ENCODE measurements around the gene USF2. TPM values are rescaled to one million over a fixed set of nuclear protein-coding genes. Genes with fewer than 3 reads are reported as not detected.

The USF2 gene
- total RNA-seq, 1 experiment from 2014 or later, result 121 TPM

DNA sequence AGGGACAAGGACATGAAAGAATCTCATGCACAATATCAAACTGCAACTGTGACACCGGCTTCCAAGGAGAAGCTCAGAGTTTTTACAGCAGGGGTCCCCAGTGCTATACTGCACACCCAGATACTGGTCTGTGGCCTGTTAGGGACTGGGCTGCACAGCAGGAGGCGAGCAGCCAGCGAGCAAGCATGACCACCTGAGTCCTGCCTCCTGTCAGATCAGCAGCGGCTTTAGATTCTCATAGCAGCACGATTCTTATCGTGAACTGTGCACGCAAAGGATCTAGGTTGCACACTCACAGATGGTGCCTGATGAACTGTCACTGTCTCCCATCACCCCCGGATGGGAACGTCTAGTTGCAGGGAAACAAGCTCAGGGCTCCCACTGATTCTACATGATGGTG lies 47.1 kb downstream of the USF2 start:
- DNase-seq (ENCODE audit: low read depth, low spot score) (no peak), ATAC-seq (no peak)
- intact Hi-C loops (cut with micrococcal nuclease; ENCODE audit: unreplicated experiment) (no loop called here), in situ Hi-C loops (cut with HindIII; ENCODE audit: low pct_unique_long_range_greater_than_20kb, low sequenced_read_pairs) (no loop called here)
- Histone ChIP-seq H3K27me3 (ENCODE audit: control insufficient read depth, insufficient read depth, low read length) (no peaks in the 10 kb centered on the region), H3K4me1 (ENCODE audit: control insufficient read depth, insufficient read depth, low read length) (no peaks in the 10 kb centered on the region; the same call in 1 of the 2 replicates), H3K9me3 (ENCODE audit: control insufficient read depth, insufficient read depth, low read depth, low read length) (no peaks in the 10 kb centered on the region), H3K4me3 (ENCODE audit: low read depth in 2 of 2, low read length in 2 of 2) (no peak overlapping the region), H3K36me3 (ENCODE audit: control insufficient read depth, insufficient read depth, low read length) (no peaks in the 10 kb centered on the region), H3K27ac (ENCODE audit: low read length) (no peak overlapping the region)
- BruUV-seq (replicated peaks), result no TSS peak
- CTCF ChIA-PET, result no interaction called here
- POLR2A ChIA-PET, result no interaction called here
- TF ChIP-seq SIN3A (IDR thresholded peaks at IDR 0.05; ENCODE audit: borderline replicate concordance, insufficient read depth, low read depth, low read length) (no peak), POLR2AphosphoS5 (IDR thresholded peaks at IDR 0.05; ENCODE audit: low read depth, low read length) (no peak), TCF7L2 (IDR thresholded peaks at IDR 0.05; ENCODE audit: low read depth, low read length) (no peak)
- TF ChIP-seq, protein P1, sequence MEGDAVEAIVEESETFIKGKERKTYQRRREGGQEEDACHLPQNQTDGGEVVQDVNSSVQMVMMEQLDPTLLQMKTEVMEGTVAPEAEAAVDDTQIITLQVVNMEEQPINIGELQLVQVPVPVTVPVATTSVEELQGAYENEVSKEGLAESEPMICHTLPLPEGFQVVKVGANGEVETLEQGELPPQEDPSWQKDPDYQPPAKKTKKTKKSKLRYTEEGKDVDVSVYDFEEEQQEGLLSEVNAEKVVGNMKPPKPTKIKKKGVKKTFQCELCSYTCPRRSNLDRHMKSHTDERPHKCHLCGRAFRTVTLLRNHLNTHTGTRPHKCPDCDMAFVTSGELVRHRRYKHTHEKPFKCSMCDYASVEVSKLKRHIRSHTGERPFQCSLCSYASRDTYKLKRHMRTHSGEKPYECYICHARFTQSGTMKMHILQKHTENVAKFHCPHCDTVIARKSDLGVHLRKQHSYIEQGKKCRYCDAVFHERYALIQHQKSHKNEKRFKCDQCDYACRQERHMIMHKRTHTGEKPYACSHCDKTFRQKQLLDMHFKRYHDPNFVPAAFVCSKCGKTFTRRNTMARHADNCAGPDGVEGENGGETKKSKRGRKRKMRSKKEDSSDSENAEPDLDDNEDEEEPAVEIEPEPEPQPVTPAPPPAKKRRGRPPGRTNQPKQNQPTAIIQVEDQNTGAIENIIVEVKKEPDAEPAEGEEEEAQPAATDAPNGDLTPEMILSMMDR (IDR thresholded peaks at IDR 0.05), result no peak
- TF ChIP-seq, protein P2, sequence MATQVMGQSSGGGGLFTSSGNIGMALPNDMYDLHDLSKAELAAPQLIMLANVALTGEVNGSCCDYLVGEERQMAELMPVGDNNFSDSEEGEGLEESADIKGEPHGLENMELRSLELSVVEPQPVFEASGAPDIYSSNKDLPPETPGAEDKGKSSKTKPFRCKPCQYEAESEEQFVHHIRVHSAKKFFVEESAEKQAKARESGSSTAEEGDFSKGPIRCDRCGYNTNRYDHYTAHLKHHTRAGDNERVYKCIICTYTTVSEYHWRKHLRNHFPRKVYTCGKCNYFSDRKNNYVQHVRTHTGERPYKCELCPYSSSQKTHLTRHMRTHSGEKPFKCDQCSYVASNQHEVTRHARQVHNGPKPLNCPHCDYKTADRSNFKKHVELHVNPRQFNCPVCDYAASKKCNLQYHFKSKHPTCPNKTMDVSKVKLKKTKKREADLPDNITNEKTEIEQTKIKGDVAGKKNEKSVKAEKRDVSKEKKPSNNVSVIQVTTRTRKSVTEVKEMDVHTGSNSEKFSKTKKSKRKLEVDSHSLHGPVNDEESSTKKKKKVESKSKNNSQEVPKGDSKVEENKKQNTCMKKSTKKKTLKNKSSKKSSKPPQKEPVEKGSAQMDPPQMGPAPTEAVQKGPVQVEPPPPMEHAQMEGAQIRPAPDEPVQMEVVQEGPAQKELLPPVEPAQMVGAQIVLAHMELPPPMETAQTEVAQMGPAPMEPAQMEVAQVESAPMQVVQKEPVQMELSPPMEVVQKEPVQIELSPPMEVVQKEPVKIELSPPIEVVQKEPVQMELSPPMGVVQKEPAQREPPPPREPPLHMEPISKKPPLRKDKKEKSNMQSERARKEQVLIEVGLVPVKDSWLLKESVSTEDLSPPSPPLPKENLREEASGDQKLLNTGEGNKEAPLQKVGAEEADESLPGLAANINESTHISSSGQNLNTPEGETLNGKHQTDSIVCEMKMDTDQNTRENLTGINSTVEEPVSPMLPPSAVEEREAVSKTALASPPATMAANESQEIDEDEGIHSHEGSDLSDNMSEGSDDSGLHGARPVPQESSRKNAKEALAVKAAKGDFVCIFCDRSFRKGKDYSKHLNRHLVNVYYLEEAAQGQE (IDR thresholded peaks at IDR 0.05; ENCODE audit: insufficient read depth in 1 of 2, low read depth in 2 of 2, low read length in 1 of 2), result no peak

DNA sequence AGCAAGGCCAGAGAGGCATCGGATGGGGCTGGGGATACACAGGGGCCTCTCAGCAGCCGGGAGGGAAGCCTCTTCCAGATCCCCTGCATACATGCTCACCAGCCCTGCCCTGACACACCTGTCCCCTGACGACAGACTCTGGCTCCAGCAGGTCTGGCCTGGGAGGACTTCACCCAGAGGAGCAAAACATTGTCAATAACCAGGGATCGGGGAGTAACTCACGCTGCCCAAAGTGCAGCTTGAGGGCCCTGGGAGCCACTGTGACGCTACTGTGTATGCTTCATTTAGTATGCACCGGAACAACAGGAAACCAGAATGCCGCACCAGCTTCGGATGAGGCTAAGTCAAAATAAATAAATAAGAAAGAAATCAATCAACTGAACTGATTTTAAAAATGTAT lies 47.8 kb downstream of the USF2 start:
- Histone ChIP-seq H3K9me3 (ENCODE audit: control insufficient read depth, insufficient read depth, low read depth, low read length) (no peaks in the 10 kb centered on the region), H3K27me3 (ENCODE audit: control insufficient read depth, insufficient read depth, low read length) (no peaks in the 10 kb centered on the region), H3K4me3 (ENCODE audit: low read depth in 2 of 2, low read length in 2 of 2) (no peak overlapping the region), H3K27ac (ENCODE audit: low read length) (no peak overlapping the region), H3K36me3 (ENCODE audit: control insufficient read depth, insufficient read depth, low read length) (no peaks in the 10 kb centered on the region), H3K4me1 (ENCODE audit: control insufficient read depth, insufficient read depth, low read length) (no peaks in the 10 kb centered on the region; the same call in 1 of the 2 replicates)
- no peak for TF ChIP-seq SIN3A (IDR thresholded peaks at IDR 0.05; ENCODE audit: borderline replicate concordance, insufficient read depth, low read depth, low read length)
- no peak for TF ChIP-seq TCF7L2 (IDR thresholded peaks at IDR 0.05; ENCODE audit: low read depth, low read length)
- TF ChIP-seq POLR2AphosphoS5 (IDR thresholded peaks at IDR 0.05; ENCODE audit: low read depth, low read length), result no peak
- TF ChIP-seq, protein P1 (IDR thresholded peaks at IDR 0.05), result no peak
- TF ChIP-seq, protein P2 (IDR thresholded peaks at IDR 0.05; ENCODE audit: insufficient read depth in 1 of 2, low read depth in 2 of 2, low read length in 1 of 2), result no peak
- ChIA-PET POLR2A (no interaction called here), CTCF (no interaction called here)
- in situ Hi-C loops (cut with HindIII; ENCODE audit: low pct_unique_long_range_greater_than_20kb, low sequenced_read_pairs), result no loop called here
- DNase-seq (ENCODE audit: low read depth, low spot score), result no peak
- intact Hi-C loops (cut with micrococcal nuclease; ENCODE audit: unreplicated experiment), result no loop called here
- ATAC-seq, result no peak
- BruUV-seq (replicated peaks), result no TSS peak

Measured in Panc1 (cell line).